Measurements from ENCODE around the gene TAS2R1. TPM values are rescaled to one million over a fixed set of nuclear protein-coding genes. Genes with fewer than 3 reads are reported as not detected.

TAS2R1 gene
- total RNA-seq, 4 donors from 2014 or later = not detected

DNA sequence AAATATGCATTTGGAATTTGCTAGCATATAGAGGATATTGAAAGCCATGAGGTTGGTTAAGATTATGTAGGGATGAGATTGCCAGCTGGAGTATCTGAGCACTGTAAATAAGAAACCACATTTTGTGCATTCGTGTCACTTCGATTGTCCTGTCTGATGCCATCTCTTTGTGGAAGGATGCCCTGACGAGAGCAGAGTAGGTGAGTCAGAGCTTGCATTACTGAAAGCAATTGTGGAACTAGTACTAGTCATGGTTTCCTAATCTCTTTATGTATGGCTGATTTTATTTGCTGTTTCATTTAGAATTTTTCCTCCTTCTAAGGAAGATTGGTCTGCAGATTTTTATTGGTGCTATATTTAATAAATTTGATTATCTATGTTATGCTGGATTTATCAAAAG, 14.5 kb upstream of the TAS2R1 start:
- Histone ChIP-seq H3K36me3 (no peaks in the 10 kb centered on the region), H3K9me3 (no peaks in the 10 kb centered on the region), H3K4me1 (no peaks in the 10 kb centered on the region), H3K27ac (no peak overlapping the region), H3K27me3 (no peaks in the 10 kb centered on the region), H3K4me3 (no peak overlapping the region)
- no peak for DNase-seq
- 82 to 97% methylated on average over 3 of the region's 3 CpGs for WGBS, 2 donors (ENCODE audit: low coverage in 1 of 2)
- TF ChIP-seq, protein P1, sequence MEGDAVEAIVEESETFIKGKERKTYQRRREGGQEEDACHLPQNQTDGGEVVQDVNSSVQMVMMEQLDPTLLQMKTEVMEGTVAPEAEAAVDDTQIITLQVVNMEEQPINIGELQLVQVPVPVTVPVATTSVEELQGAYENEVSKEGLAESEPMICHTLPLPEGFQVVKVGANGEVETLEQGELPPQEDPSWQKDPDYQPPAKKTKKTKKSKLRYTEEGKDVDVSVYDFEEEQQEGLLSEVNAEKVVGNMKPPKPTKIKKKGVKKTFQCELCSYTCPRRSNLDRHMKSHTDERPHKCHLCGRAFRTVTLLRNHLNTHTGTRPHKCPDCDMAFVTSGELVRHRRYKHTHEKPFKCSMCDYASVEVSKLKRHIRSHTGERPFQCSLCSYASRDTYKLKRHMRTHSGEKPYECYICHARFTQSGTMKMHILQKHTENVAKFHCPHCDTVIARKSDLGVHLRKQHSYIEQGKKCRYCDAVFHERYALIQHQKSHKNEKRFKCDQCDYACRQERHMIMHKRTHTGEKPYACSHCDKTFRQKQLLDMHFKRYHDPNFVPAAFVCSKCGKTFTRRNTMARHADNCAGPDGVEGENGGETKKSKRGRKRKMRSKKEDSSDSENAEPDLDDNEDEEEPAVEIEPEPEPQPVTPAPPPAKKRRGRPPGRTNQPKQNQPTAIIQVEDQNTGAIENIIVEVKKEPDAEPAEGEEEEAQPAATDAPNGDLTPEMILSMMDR (IDR thresholded peaks at IDR 0.05) = no peak
- TF ChIP-seq EP300 (IDR thresholded peaks at IDR 0.05; ENCODE audit: low read depth) (no peak), POLR2A (IDR thresholded peaks at IDR 0.05) (no peak), POLR2AphosphoS5 (IDR thresholded peaks at IDR 0.05) (no peak)
- in situ Hi-C loops (cut with MboI; ENCODE audit: low pct_ligation_motif_present in 1 of 4, low pct_unique_long_range_greater_than_20kb in 1 of 4, low sequenced_read_pairs in 3 of 4) = no loop called here
- intact Hi-C loops (cut with DNase I; ENCODE audit: low total_unique reads) = loop anchor here (1.0 kb wide), 1 partner anchor 27 kb away; no protein-coding TSS in a partner anchor

DNA sequence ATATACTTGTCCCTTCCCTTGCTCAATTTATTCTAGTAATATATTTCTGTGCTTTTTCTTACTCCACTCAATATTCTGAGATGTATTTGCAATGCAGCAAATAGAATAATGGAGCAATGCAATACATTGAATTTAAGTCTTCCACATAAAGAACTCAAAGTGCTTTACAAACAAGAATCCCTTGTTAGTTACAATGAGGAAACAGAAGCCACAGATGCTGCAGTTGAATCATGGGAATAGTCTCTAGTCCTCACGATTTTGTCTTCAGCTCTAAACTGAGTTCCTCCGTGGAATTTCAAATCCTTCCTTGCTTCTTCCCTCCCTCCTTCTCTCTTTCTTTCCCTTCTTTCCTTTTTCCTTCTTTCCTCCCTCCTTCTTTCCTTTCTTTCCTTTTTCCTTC, 12.5 kb upstream of the TAS2R1 start:
- Histone ChIP-seq H3K9me3 (no peaks in the 10 kb centered on the region), H3K27ac (no peak overlapping the region), H3K4me1 (no peaks in the 10 kb centered on the region), H3K4me3 (no peak overlapping the region), H3K27me3 (no peaks in the 10 kb centered on the region), H3K36me3 (no peaks in the 10 kb centered on the region)
- WGBS, 2 donors (ENCODE audit: low coverage in 1 of 2) = 52 to 56% methylated on average over 2 of the region's 2 CpGs
- no peak for DNase-seq
- intact Hi-C loops (cut with DNase I; ENCODE audit: low total_unique reads) = no loop called here
- in situ Hi-C loops (cut with MboI; ENCODE audit: low pct_ligation_motif_present in 1 of 4, low pct_unique_long_range_greater_than_20kb in 1 of 4, low sequenced_read_pairs in 3 of 4) = no loop called here
- TF ChIP-seq POLR2AphosphoS5 (IDR thresholded peaks at IDR 0.05) = no peak

DNA sequence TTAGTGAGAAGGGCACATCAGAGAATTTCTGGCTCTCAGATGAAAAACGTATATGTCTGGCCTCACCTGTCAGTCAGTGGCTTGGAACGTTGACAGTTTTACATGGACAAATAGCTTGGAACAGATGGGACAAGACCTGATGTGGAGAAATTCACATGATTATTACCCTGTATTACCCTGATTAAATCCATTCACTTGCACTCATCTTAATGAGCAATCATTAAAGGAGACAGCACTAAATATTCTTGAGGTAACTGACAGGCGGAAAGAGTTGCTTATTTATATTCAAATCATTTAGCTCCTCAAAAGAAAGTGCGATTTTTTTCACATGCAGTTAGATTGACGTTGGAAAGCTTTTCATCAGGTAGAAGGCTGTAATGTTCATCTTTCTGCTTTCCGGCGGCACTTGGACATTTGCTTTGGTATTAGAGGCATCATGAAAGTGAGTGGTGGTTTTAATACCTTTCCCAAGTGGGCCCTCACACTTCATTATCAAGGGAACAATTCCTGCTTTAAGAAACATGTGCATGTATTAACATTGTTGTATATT, 11.7 kb upstream of the TAS2R1 start:
- H3K4me3 ChIP-seq = no peak overlapping the region
- no peaks in the 10 kb centered on the region for H3K9me3 ChIP-seq
- intact Hi-C loops (cut with DNase I; ENCODE audit: low total_unique reads) (no loop called here), in situ Hi-C loops (cut with MboI; ENCODE audit: low pct_ligation_motif_present in 1 of 4, low pct_unique_long_range_greater_than_20kb in 1 of 4, low sequenced_read_pairs in 3 of 4) (no loop called here)
- no peak for DNase-seq
- no peaks in the 10 kb centered on the region for H3K27me3 ChIP-seq
- no peak overlapping the region for H3K27ac ChIP-seq
- H3K4me1 ChIP-seq = no peaks in the 10 kb centered on the region
- 68 to 80% methylated on average over 7 of the region's 7 CpGs for WGBS, 2 donors (ENCODE audit: low coverage in 1 of 2)
- no peaks in the 10 kb centered on the region for H3K36me3 ChIP-seq
- TF ChIP-seq POLR2A (IDR thresholded peaks at IDR 0.05) (no peak), EP300 (IDR thresholded peaks at IDR 0.05; ENCODE audit: low read depth) (no peak), POLR2AphosphoS5 (IDR thresholded peaks at IDR 0.05) (no peak)
- TF ChIP-seq, protein P1 (IDR thresholded peaks at IDR 0.05) = no peak

DNA sequence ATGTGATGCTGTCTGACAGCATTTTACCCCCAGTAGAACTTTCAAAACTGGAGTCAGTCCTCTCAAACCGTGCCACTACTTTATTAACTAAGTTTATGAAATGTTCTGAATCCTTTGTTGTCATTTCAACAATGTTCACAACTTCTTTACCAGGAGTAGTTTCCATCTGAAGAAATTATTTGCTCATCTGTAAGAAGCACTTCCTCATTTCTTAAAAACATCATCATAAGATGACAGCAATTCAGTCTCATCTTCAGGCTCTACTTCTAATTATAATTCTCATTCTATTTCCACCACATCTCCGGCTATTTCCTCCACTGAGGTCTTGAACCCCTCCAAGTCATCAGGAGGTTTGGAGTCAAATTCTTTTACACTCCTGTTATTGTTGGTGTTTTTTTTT, 2.3 kb upstream of the TAS2R1 start:
- intact Hi-C loops (cut with DNase I; ENCODE audit: low total_unique reads) (no loop called here), in situ Hi-C loops (cut with MboI; ENCODE audit: low pct_ligation_motif_present in 1 of 4, low pct_unique_long_range_greater_than_20kb in 1 of 4, low sequenced_read_pairs in 3 of 4) (no loop called here)
- Histone ChIP-seq H3K9me3 (no peaks in the 10 kb centered on the region), H3K27me3 (no peaks in the 10 kb centered on the region), H3K4me3 (no peak overlapping the region), H3K4me1 (no peaks in the 10 kb centered on the region), H3K36me3 (no peaks in the 10 kb centered on the region), H3K27ac (no peak overlapping the region)
- WGBS, 2 donors (ENCODE audit: low coverage in 1 of 2) = 81 to 100% methylated on average over 2 of the region's 2 CpGs
- TF ChIP-seq EP300 (IDR thresholded peaks at IDR 0.05; ENCODE audit: low read depth) (no peak), POLR2A (IDR thresholded peaks at IDR 0.05) (no peak), POLR2AphosphoS5 (IDR thresholded peaks at IDR 0.05) (no peak)
- TF ChIP-seq, protein P1 (IDR thresholded peaks at IDR 0.05) = no peak
- DNase-seq = no peak

DNA sequence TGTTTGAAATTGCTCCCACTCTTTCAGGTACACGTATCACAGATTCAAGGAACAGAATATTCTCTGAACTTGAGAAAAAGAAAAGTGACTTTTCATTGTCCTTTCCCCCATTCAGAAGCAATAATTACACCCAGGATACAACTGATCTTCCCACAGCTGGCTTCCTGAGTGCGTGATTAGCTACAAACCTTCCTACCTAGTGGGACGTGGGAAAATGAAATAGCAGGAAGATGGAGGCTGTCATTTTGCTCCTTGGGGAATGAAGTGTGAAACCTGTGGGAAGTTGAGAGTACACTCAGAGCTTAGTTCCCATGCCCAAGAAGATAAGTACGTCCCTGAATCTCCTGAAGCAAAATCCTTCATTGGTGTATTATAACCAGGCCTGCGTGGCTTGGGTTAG, 2.6 kb downstream of the TAS2R1 start:
- TF ChIP-seq POLR2A (IDR thresholded peaks at IDR 0.05) (no peak), POLR2AphosphoS5 (IDR thresholded peaks at IDR 0.05) (no peak), EP300 (IDR thresholded peaks at IDR 0.05; ENCODE audit: low read depth) (no peak)
- TF ChIP-seq, protein P1 (IDR thresholded peaks at IDR 0.05) = no peak
- Histone ChIP-seq H3K4me3 (no peak overlapping the region), H3K27ac (no peak overlapping the region), H3K9me3 (no peaks in the 10 kb centered on the region), H3K27me3 (no peaks in the 10 kb centered on the region), H3K4me1 (peaks cover 0 to 3% (median 0%) of the 10 kb centered on the region in 4 donors), H3K36me3 (no peaks in the 10 kb centered on the region)
- 81 to 88% methylated on average over 3 to 5 of the region's 5 CpGs for WGBS, 2 donors (ENCODE audit: low coverage in 1 of 2)
- intact Hi-C loops (cut with DNase I; ENCODE audit: low total_unique reads) = no loop called here
- no peak for DNase-seq
- in situ Hi-C loops (cut with MboI; ENCODE audit: low pct_ligation_motif_present in 1 of 4, low pct_unique_long_range_greater_than_20kb in 1 of 4, low sequenced_read_pairs in 3 of 4) = no loop called here
